Natural killer cell treated with Interleukin-12 subunit alpha and Interleukin-12 subunit beta and Interleukin-15 and Interleukin-18, amount 100 ng/mL, for 72 hours (primary cell): Measurements from ENCODE around the gene ANXA4. TPM values are rescaled to one million over a fixed set of nuclear protein-coding genes. Genes with fewer than 3 reads are reported as not detected.
"Not testable (repeated sequence)": the region's sequence is repeated elsewhere in the genome, so short reads cannot be mapped to it uniquely, and the experiment has no call there.

Experiments used
- ATAC-seq, 2 donors: fragments of 150-1000 bp; cut with Tn5 transposase in 1 of 2; sonication (Bioruptor Pico), chemical (Tn5 transposase) in 1 of 2; 2 replicates each; pipeline ENCODE4 v1.10.0; 2021
- DNase-seq: peaks from one replicate; pipeline ENCODE4 v3.0.0; 2022; ENCODE audit warnings: low spot score
- H3K27ac Mint-ChIP-seq, 2 donors: 1 replicate in 1 of 2; 2 replicates in 1 of 2; pipeline ENCODE4 v1.8.0; 2022; ENCODE audit warnings: mixed read lengths in 2 of 2, mild to moderate bottlenecking in 1 of 2, moderate library complexity in 1 of 2
- H3K27me3 Mint-ChIP-seq, 2 donors: 1 replicate in 1 of 2; 2 replicates in 1 of 2; pipeline ENCODE4 v1.8.0; 2022; ENCODE audit warnings: mixed read lengths in 2 of 2
- H3K36me3 Mint-ChIP-seq: one replicate; pipeline ENCODE4 v1.8.0; 2022; ENCODE audit warnings: mixed read lengths
- H3K4me1 Mint-ChIP-seq, 2 donors: 1 replicate in 1 of 2; 2 replicates in 1 of 2; pipeline ENCODE4 v1.8.0; 2022; ENCODE audit warnings: low read depth in 2 of 2, mixed read lengths in 2 of 2, mild to moderate bottlenecking in 1 of 2
- H3K4me3 Mint-ChIP-seq: one replicate; pipeline ENCODE4 v1.8.0; 2022; ENCODE audit warnings: mixed read lengths
- H3K9me3 Mint-ChIP-seq: 2 replicates; pipeline ENCODE4 v1.8.0; 2022; ENCODE audit warnings: mixed read lengths
- total RNA-seq, 2 donors: library from RNA; stranded (reverse); gene quantifications; one replicate each; pipeline ENCODE4 v1.2.3, GENCODE V29; 2022

Gene ANXA4
- total RNA-seq, 2 donors from 2014 or later, result 15.2 to 21.7 TPM

DNA sequence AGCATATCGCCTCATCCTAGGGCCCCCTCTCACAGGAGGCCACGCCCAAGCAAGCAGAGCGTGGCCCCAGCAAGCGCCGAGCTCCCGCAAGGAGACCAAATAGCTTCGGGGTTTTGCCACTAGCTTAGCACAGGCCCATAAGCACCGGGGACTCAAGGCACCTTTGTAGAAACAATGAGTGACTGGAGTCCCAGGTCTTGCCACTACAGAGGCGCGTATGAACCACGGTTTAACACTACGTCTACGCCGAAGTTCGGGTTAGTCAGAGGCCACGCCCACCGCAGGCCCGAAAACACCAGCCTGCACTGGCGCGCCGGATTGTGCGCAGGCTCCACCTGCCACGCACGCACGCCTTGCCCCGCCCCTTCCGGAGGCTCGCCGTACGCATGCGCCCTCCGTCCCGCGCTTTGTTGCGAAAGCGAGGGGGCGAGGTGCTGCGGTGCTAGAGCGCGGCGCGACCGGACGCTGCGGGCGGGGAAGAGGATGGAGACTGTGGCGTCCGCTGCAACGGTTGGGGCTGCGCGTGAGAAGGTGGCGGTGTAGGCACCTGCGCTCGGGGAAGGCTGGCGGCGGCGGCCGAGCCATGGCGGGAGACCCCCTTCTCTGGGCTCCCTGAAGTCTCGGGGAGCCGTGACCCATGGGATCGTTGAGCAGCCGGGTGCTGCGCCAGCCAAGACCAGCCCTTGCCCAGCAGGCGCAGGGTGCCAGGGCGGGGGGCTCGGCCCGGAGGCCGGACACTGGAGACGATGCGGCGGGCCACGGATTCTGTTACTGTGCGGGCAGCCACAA, 87.5 kb downstream of the ANXA4 start, which contains the start of gene GMCL1:
Gene GMCL1 (plus strand): TSS at position 405 of the 789 bp plus-strand sequence. CDS start 233 bp downstream, at position 638.
- Mint-ChIP-seq H3K9me3 (no peaks in the 10 kb centered on the region), H3K27ac (peak within 1 kb of the TSS; percentile 88 to 94), H3K27me3 (no peaks in the 10 kb centered on the region), H3K4me1 (peaks cover 25 to 34% of the 10 kb centered on the region in 2 donors), H3K36me3 (peaks cover 4% of the 10 kb centered on the region), H3K4me3 (peak within 1 kb of the TSS; percentile 91)
- peak; percentile 98 for DNase-seq
- ATAC-seq, result peak; percentile 97 to 98

DNA sequence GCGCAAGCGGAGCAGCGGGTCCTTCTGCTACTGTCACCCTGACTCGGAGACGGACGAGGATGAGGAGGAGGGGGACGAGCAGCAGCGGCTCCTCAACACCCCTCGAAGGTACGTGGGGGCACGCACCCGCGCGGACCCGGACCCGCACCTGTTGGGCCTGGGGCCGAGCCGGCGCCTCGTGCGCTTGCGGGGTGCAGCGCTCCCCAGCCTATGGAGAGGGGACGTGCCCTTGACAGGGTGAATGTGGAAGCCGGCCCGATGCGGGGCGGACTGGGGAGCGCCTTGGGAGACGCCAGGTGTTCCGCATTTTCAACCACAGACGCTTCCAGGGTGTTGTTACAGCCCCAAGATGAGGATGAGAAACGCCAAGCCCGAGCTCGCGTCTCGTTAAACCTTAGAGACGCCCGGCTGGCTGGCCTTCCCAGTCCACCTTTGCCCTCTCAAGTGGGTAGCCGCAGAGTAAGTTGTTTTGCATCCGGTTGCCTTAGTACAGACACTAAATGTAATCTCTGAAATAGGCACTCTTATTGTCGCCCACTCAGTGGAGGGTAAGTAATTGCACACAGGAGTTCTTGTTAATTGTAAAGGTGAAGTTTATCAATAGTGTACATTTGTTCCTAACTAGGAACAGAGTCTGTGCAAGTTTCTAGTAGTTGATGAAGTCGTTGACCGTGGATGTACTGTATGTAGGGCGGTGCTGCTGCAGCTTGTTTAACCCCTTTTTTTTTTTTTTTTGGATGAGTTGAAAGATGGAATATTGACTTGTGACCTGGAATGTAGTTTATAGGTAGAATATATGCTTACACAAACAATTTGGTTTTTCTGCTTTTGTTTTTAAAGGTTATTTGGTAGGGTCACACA, 88.3 kb downstream of the ANXA4 start:
- Mint-ChIP-seq H3K27me3 (no peaks in the 10 kb centered on the region), H3K36me3 (peaks cover 10% of the 10 kb centered on the region), H3K27ac (peak overlapping the region; percentile 88 to 94), H3K4me1 (peaks cover 32 to 39% of the 10 kb centered on the region in 2 donors), H3K9me3 (no peaks in the 10 kb centered on the region), H3K4me3 (peak overlapping the region; percentile 91)
- peak; percentile 30 to 35 for ATAC-seq
- DNase-seq, result peak; percentile 72

DNA sequence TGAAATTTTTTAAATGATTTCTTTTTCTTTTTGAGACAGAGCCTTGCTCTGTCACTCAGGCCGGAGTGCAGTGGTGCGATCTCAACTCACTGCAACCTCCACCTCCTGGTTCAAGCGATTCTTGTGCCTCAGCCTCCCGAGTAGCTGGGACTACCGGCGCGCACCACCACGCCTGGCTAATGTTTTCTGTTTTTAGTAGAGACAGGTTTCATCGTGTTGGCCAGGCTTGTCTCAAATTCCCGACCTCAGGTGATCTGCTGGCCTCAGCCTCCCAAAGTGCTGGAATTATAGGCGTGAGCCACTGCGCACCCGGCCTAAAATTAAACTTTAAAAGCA, 88.9 kb downstream of the ANXA4 start:
- not testable (repeated sequence) for DNase-seq, H3K27me3 Mint-ChIP-seq, ATAC-seq, H3K36me3 Mint-ChIP-seq, H3K9me3 Mint-ChIP-seq
- Mint-ChIP-seq H3K4me1 (peaks cover 38 to 41% of the 10 kb centered on the region in 2 donors), H3K27ac (peak overlapping the region; percentile 51 to 88), H3K4me3 (peak overlapping the region; percentile 91)

DNA sequence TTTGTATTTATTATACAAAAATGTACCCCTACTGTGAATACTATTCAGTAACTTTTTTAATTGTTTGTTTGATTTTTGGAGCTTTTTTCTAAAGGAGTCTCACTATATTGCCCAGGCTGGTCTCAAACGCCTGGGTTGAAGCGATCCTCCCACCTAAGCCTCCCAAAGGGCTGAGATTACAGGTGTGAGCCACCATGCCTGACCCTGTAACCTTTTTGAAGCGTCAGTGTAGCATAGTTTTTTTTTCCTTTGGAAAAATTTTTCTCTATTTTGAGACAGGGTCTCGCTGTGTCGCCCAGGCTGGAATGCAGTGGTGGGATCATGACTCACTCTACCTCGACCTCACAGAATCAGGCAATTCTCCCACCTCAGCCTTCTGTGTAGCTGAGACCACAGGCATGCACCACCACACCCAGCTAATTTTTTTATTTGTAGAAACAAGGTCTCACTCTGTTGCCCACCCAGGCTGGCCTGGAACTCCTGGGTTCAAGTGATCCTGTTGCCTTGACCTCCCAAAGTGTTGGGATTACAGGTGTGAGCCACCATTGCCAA, 89.5 kb downstream of the ANXA4 start:
- H3K4me3 Mint-ChIP-seq, result peak overlapping the region; percentile 33
- H3K27me3 Mint-ChIP-seq, result no peaks in the 10 kb centered on the region
- peaks cover 44 to 47% of the 10 kb centered on the region in 2 donors for H3K4me1 Mint-ChIP-seq
- ATAC-seq, result no peak
- H3K36me3 Mint-ChIP-seq, result peaks cover 10% of the 10 kb centered on the region
- H3K9me3 Mint-ChIP-seq, result no peaks in the 10 kb centered on the region
- no peak for DNase-seq
- H3K27ac Mint-ChIP-seq, result no peak overlapping the region

DNA sequence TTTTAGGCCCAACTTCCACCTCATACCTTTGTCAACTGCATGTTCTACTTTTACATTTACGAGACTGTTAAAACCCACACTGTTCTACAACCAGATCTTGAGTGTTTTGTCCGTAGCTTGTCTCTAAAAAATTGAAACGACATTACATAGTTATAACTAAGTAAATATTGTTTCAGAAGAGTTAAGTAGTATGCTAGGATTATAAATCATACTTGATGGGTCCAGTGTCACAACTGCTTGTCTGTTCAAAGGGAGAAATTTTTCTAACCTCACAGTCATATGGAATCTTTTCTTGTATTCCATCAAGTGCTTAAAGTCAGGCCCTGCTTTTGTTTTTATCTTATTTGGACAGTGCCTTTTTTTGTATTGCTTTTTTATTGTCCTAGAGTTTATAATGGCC, 91.8 kb downstream of the ANXA4 start:
- Mint-ChIP-seq H3K27ac (peak overlapping the region in 1 of 2 donors; percentile 8), H3K4me3 (no peak overlapping the region), H3K27me3 (no peaks in the 10 kb centered on the region), H3K36me3 (peaks cover 10% of the 10 kb centered on the region), H3K4me1 (peaks cover 38 to 39% of the 10 kb centered on the region in 2 donors), H3K9me3 (no peaks in the 10 kb centered on the region)
- DNase-seq (no peak), ATAC-seq (no peak)

DNA sequence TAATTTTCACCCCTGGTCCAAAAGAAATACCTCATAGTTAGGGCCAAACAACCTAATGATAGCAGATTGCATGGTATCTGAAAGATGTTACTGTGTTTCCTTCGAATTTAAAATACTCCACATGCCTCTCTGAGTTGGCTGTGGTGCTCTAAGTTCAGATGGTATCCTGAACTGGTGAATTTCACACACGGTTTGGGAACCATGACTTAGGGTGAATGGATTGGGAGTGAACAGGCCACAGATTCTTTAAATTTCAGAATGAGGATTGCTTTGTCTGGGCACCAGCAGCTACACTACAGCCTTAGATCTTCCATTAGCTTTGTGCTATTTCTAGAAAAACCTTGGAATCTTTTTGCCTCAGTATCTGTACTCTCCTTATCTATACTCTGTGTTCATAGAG, 93.7 kb downstream of the ANXA4 start:
- Mint-ChIP-seq H3K27me3 (no peaks in the 10 kb centered on the region), H3K9me3 (no peaks in the 10 kb centered on the region), H3K4me3 (no peak overlapping the region), H3K36me3 (peaks cover 10% of the 10 kb centered on the region), H3K27ac (peak overlapping the region in 1 of 2 donors; percentile 47), H3K4me1 (peaks cover 28 to 32% of the 10 kb centered on the region in 2 donors)
- no peak for DNase-seq
- ATAC-seq, result no peak

DNA sequence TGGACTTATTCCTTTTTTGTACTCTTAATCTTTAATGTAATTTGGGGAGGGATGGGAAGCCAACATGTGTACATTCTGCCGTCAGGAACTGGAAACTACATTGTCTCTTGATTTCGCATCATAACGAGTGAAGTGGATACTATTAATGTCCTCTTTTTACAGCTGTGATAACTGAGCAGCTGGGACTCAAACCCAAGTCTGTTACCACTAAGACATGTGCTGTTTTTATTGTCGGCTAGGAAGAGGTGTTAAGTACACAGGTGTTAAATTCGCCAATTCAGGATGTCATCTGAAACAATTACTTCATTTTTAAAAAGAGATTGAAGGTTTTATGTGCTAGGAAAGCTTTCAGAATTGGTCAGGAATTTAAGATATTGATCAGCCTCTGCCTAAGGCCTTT, 94.4 kb downstream of the ANXA4 start:
- Mint-ChIP-seq H3K36me3 (peaks cover 10% of the 10 kb centered on the region), H3K4me3 (peak overlapping the region; percentile 50), H3K4me1 (peaks cover 28 to 31% of the 10 kb centered on the region in 2 donors), H3K9me3 (no peaks in the 10 kb centered on the region), H3K27me3 (no peaks in the 10 kb centered on the region), H3K27ac (peak overlapping the region in 1 of 2 donors; percentile 47)
- ATAC-seq, result no peak
- DNase-seq, result no peak

DNA sequence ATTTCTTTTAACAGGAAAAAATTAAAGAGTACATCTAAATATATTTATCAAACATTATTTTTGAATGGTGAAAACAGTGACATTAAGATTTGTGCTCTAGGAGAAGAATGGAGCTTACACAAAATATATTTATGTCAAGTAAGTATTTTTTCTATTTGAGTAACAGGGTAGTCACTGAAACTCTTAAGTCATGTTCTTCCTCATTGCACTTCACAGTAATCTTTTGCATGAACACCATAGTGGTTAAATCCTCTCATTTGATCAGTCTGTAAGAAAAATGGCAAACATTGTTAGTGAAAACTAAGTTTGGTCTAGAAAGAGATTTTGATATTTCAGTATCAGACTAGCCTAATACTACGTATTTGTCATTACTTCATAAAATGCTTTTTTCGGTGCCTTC, 95.6 kb downstream of the ANXA4 start:
- no peak overlapping the region for H3K27ac Mint-ChIP-seq
- H3K4me3 Mint-ChIP-seq, result no peak overlapping the region
- no peak for ATAC-seq

DNA sequence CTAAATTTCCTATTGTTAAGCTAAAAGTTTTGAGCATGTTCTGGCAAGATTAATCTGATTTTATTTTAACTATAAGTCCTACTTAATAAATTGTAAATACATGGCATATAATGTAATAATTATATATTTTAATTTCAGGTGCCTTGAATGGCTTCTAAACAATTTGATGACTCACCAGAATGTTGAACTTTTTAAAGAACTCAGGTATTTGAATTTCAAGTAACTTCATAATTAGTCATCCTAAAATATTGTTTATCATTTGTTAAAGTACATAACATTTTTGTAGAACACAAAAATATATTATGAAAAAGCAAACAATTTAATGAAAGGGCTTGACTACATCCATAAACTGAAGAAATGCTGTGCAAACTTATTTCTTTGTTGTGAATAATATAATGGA, 102.1 kb downstream of the ANXA4 start:
- H3K4me3 Mint-ChIP-seq, result no peak overlapping the region
- DNase-seq (no peak), ATAC-seq (no peak)
- no peak overlapping the region for H3K27ac Mint-ChIP-seq
- H3K4me1 Mint-ChIP-seq, result no peaks in the 10 kb centered on the region
- H3K36me3 Mint-ChIP-seq, result peaks cover 8% of the 10 kb centered on the region
- no peaks in the 10 kb centered on the region for H3K9me3 Mint-ChIP-seq
- no peaks in the 10 kb centered on the region for H3K27me3 Mint-ChIP-seq

More for the DNA sequence above, 95.6 kb downstream of the ANXA4 start:
- H3K9me3 Mint-ChIP-seq, result no peaks in the 10 kb centered on the region
- H3K36me3 Mint-ChIP-seq, result peaks cover 15% of the 10 kb centered on the region
- peaks cover 22 to 25% of the 10 kb centered on the region in 2 donors for H3K4me1 Mint-ChIP-seq
- no peaks in the 10 kb centered on the region for H3K27me3 Mint-ChIP-seq
- DNase-seq, result no peak

DNA sequence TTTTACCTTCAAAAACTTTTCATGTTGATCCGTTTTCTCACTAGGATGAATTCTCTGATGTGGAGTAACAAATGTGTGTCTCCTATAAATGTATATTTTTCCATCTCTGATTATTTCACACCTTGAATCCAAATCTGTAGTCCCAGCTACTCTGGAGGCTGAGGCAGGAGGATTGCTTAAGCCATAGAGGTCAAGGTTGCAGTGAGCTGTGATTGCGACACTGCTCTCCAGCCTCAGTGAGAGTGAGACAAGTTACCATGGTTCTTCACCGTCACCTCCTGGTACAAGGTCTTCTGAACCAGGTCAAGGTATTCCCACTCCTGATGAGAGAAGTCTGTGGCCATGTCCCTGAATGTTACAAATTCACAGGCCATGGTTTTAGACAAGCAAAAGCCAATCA, 102.6 kb downstream of the ANXA4 start:
- no peaks in the 10 kb centered on the region for H3K9me3 Mint-ChIP-seq
- no peaks in the 10 kb centered on the region for H3K27me3 Mint-ChIP-seq
- DNase-seq (no peak), ATAC-seq (no peak)
- no peak overlapping the region for H3K27ac Mint-ChIP-seq
- H3K4me3 Mint-ChIP-seq, result no peak overlapping the region
- H3K36me3 Mint-ChIP-seq, result peaks cover 8% of the 10 kb centered on the region
- no peaks in the 10 kb centered on the region for H3K4me1 Mint-ChIP-seq

DNA sequence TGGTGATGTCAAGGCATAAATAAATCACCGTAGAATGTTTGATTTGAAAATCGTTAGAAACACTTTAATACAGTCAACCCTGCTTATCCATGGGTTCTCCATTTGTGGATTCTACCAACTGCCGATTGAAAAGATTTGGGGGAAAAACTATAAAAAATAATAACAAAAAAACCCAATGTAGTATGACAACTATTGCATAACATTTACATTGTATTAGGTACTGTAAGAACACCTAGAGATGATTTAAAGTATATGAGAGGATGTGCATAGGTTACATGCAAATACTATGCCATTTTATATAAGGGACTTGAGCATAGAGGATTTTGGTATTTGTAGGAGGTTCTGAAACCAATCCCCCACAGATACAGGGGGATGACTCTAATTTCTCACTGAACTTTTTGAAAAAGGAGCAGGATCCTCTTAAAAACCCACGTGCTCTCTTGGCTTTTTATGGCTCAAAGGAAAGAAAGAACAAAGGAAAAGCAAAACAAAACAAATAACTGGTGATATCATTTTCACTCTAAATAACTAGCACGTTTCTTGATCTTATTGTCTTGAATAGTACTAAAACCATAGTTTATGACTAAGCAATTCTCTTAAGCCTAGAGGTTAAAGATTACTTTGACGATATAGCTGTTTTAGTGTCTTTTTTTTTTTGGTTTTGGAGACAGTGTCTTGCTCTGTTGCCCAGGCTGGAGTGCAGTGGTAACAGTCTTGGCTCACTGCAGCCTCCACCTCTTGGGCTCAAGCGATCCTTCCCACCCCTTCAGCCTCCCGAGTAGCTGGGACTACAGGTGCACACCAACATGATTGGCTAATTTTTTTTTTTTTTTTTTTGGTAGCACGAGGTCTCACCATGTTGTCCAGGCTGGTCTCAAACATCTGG, 104.5 kb downstream of the ANXA4 start:
- Mint-ChIP-seq H3K36me3 (peaks cover 8% of the 10 kb centered on the region), H3K4me3 (no peak overlapping the region), H3K4me1 (no peaks in the 10 kb centered on the region), H3K27me3 (no peaks in the 10 kb centered on the region), H3K27ac (no peak overlapping the region), H3K9me3 (no peaks in the 10 kb centered on the region)
- ATAC-seq (no peak), DNase-seq (no peak)

DNA sequence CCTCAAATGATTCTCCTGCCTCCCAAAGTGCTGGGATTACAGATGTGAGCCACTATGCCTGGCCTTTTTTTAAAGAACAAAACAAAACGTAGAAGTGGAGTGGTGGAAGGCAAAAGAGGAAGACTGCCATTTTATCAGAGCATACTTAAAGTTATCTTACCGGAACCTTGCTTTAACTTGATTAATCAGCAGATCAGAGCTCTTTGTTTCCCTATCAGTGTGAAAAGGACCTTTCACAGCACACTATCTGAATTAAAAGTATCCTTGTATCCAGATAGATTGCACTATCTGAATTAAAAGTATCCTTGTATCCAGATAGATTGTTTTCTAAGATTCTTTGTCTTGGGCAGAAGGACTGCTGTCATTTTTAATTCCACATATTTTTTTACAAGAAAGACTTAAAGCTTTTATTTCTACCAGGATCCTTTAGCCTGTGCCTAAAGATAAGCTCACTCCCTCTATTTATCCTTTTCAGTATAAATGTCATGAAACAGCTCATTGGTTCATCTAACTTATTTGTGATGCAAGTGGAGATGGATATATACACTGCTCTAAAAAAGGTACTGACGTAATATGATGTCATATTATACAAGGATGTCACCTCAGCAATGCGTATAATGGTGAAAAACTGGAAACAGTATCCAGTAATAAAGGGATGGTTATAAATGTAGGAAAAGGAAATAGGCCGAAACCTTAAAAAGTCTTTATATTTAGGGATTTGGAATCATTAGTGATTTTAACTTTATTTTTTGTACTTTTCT, 105.3 kb downstream of the ANXA4 start:
- Mint-ChIP-seq H3K9me3 (no peaks in the 10 kb centered on the region), H3K4me1 (no peaks in the 10 kb centered on the region), H3K27me3 (no peaks in the 10 kb centered on the region), H3K27ac (no peak overlapping the region), H3K4me3 (no peak overlapping the region), H3K36me3 (peaks cover 4% of the 10 kb centered on the region)
- ATAC-seq (no peak), DNase-seq (no peak)
